Measurements from ENCODE around the gene USP8. TPM values are rescaled to one million over a fixed set of nuclear protein-coding genes. Genes with fewer than 3 reads are reported as not detected.
"Not testable (repeated sequence)": the region's sequence is repeated elsewhere in the genome, so short reads cannot be mapped to it uniquely, and the experiment has no call there.

USP8 gene
- total RNA-seq, 2 donors from 2014 or later = 32.4 to 34.6 TPM

- TF ChIP-seq, protein P1, sequence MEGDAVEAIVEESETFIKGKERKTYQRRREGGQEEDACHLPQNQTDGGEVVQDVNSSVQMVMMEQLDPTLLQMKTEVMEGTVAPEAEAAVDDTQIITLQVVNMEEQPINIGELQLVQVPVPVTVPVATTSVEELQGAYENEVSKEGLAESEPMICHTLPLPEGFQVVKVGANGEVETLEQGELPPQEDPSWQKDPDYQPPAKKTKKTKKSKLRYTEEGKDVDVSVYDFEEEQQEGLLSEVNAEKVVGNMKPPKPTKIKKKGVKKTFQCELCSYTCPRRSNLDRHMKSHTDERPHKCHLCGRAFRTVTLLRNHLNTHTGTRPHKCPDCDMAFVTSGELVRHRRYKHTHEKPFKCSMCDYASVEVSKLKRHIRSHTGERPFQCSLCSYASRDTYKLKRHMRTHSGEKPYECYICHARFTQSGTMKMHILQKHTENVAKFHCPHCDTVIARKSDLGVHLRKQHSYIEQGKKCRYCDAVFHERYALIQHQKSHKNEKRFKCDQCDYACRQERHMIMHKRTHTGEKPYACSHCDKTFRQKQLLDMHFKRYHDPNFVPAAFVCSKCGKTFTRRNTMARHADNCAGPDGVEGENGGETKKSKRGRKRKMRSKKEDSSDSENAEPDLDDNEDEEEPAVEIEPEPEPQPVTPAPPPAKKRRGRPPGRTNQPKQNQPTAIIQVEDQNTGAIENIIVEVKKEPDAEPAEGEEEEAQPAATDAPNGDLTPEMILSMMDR (IDR thresholded peaks at IDR 0.05) = no peak
- TF ChIP-seq POLR2A (IDR thresholded peaks at IDR 0.05) = no peak
Observed at GRCh38 chr15:50381438-50381837, 42.8 kb upstream of the USP8 start.

GRCh38 chr15:50382408-50382807 lies 41.8 kb upstream of the USP8 start:
- WGBS, 2 donors = 66 to 81% methylated on average over 5 of the region's 5 CpGs
- H3K27ac ChIP-seq; H3K27me3 ChIP-seq; H3K4me1 ChIP-seq; H3K4me3 ChIP-seq; H3K36me3 ChIP-seq (replicated peaks in 1 of 2; ENCODE audit: insufficient read depth in 1 of 2, low read depth in 2 of 2); H3K9me3 ChIP-seq; DNase-seq; ATAC-seq; intact Hi-C loops (cut with DNase I): not testable (repeated sequence)

More at GRCh38 chr15:50381438-50381837, 42.8 kb upstream of the USP8 start:
- Histone ChIP-seq H3K27ac (no peak overlapping the region), H3K36me3 (replicated peaks in 1 of 2; ENCODE audit: insufficient read depth in 1 of 2, low read depth in 2 of 2) (no peaks in the 10 kb centered on the region), H3K4me3 (no peak overlapping the region), H3K4me1 (no peaks in the 10 kb centered on the region), H3K9me3 (no peaks in the 10 kb centered on the region), H3K27me3 (no peaks in the 10 kb centered on the region)
- 21 to 37% methylated on average over 1 of the region's 1 CpG for WGBS, 2 donors
- DNase-seq (no peak), ATAC-seq (no peak)
- intact Hi-C loops (cut with DNase I) = no loop called here

GRCh38 chr15:50390554-50391264 lies 33.5 kb upstream of the USP8 start:
- no peaks in the 10 kb centered on the region for H3K36me3 ChIP-seq (replicated peaks in 1 of 2; ENCODE audit: insufficient read depth in 1 of 2, low read depth in 2 of 2)
- no peak for TF ChIP-seq POLR2A (IDR thresholded peaks at IDR 0.05)
- TF ChIP-seq, protein P1 (IDR thresholded peaks at IDR 0.05) = no peak
- ATAC-seq = no peak
- 36 to 47% methylated on average over 4 of the region's 4 CpGs for WGBS, 2 donors
- H3K9me3 ChIP-seq = no peaks in the 10 kb centered on the region
- no peak for DNase-seq
- intact Hi-C loops (cut with DNase I) = no loop called here
- H3K27ac ChIP-seq = no peak overlapping the region
- no peaks in the 10 kb centered on the region for H3K27me3 ChIP-seq
- no peaks in the 10 kb centered on the region for H3K4me1 ChIP-seq
- no peak overlapping the region for H3K4me3 ChIP-seq

DNA sequence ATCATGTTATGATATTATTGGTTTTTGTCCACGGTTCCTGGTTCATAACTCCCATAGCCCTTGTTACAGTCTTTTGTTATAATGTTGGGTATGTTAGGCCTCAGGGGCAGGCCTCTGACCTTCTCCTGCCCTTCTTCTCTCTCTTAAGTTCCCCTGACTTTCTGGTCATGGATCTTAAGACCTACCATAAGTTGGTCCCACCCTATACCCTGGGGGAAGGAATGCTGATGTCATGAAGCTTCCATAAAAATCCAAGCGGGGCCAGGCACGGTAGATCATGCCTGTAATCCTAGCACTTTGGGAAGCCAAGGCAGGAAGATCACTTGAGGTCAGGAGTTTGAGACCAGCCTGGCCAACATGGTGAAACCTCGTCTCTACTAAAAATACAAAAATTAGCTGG lies 32.6 kb upstream of the USP8 start:
- H3K9me3 ChIP-seq; H3K36me3 ChIP-seq (replicated peaks in 1 of 2; ENCODE audit: insufficient read depth in 1 of 2, low read depth in 2 of 2); H3K4me3 ChIP-seq; H3K27ac ChIP-seq; H3K4me1 ChIP-seq; H3K27me3 ChIP-seq; intact Hi-C loops (cut with DNase I); ATAC-seq; DNase-seq: not testable (repeated sequence)
- WGBS, 2 donors = 84 to 90% methylated on average over 4 of the region's 4 CpGs

GRCh38 chr15:50411870-50412269 lies 12.3 kb upstream of the USP8 start:
- no peak overlapping the region for H3K4me3 ChIP-seq
- intact Hi-C loops (cut with DNase I) = no loop called here
- H3K9me3 ChIP-seq = no peaks in the 10 kb centered on the region
- WGBS, 2 donors = 43 to 87% methylated on average over 2 of the region's 2 CpGs
- ATAC-seq (no peak), DNase-seq (no peak)
- TF ChIP-seq, protein P1 (IDR thresholded peaks at IDR 0.05) = no peak
- TF ChIP-seq POLR2A (IDR thresholded peaks at IDR 0.05) = no peak
- no peaks in the 10 kb centered on the region for H3K4me1 ChIP-seq
- H3K36me3 ChIP-seq (replicated peaks in 1 of 2; ENCODE audit: insufficient read depth in 1 of 2, low read depth in 2 of 2) = no peaks in the 10 kb centered on the region
- H3K27ac ChIP-seq = no peak overlapping the region
- no peaks in the 10 kb centered on the region for H3K27me3 ChIP-seq

- no peaks in the 10 kb centered on the region for H3K4me1 ChIP-seq
- DNase-seq = no peak
- no peak for TF ChIP-seq POLR2A (IDR thresholded peaks at IDR 0.05)
- TF ChIP-seq, protein P1 (IDR thresholded peaks at IDR 0.05) = no peak
- WGBS, 2 donors = 88 to 99% methylated on average over 2 of the region's 2 CpGs
- H3K36me3 ChIP-seq (replicated peaks in 1 of 2; ENCODE audit: insufficient read depth in 1 of 2, low read depth in 2 of 2) = no peaks in the 10 kb centered on the region
- H3K9me3 ChIP-seq = no peaks in the 10 kb centered on the region
- ATAC-seq = no peak
- no peaks in the 10 kb centered on the region for H3K27me3 ChIP-seq
- H3K27ac ChIP-seq = no peak overlapping the region
- intact Hi-C loops (cut with DNase I) = no loop called here
- no peak overlapping the region for H3K4me3 ChIP-seq
Observed at GRCh38 chr15:50414624-50415023, 9.6 kb upstream of the USP8 start.

Measured in body of pancreas (tissue), 4 donors.